Dedifferentiated amniotic fluid mesenchymal stem cell (primary cell): ENCODE data around the gene TAS2R10.
"Not testable (repeated sequence)": the region's sequence is repeated elsewhere in the genome, so short reads cannot be mapped to it uniquely, and the experiment has no call there.

ENCODE experiments used
- DNase-seq: peaks from one replicate; pipeline ENCODE4 v3.0.0-alpha.2; 2016; ENCODE audit errors: extremely low spot score

TAS2R10 gene, protein sequence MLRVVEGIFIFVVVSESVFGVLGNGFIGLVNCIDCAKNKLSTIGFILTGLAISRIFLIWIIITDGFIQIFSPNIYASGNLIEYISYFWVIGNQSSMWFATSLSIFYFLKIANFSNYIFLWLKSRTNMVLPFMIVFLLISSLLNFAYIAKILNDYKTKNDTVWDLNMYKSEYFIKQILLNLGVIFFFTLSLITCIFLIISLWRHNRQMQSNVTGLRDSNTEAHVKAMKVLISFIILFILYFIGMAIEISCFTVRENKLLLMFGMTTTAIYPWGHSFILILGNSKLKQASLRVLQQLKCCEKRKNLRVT

DNA sequence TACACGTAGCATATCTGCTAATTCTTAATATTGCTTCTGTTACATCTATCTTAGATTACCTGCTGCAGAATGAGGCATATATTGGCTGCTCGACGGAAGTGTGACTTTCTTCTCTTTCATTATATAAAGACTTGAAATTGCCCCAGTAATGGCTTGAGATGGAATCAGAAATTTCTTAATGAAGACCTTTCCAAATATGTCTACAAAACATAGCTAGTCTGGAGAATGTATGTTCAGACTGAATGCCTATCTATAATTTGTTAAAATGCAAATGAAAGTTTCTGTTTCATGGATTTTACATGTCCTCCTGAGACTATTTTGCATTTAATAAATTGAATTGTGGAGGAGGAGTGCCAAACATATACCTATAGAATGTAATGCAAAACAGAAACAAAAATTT, at the start of gene TAS2R10:
Gene TAS2R10 (minus strand): TSS at position 101 of the 400 bp plus-strand sequence. CDS start 89 bp downstream, at position 12.
- DNase-seq, result no peak

DNA sequence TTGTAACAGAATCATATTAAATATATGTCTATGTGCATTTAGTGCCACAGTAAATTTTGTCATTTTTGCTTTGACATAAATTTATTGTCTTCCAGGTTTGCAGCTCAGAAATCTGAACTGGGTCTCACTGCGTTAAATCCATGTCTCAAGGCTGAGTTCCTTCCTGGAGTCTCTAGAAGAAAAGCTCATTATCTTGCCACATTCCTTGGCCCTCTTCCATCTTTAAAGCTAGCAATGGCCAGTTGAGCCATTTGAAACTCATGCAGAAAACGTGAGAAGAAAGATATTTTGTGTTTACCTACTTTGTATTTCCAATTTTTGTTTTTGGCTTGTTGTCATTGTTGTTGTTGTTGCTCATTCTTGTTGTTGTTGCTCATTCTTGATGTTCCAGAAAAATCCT, 47.2 kb upstream of the TAS2R10 start:
- DNase-seq, result no peak

DNA sequence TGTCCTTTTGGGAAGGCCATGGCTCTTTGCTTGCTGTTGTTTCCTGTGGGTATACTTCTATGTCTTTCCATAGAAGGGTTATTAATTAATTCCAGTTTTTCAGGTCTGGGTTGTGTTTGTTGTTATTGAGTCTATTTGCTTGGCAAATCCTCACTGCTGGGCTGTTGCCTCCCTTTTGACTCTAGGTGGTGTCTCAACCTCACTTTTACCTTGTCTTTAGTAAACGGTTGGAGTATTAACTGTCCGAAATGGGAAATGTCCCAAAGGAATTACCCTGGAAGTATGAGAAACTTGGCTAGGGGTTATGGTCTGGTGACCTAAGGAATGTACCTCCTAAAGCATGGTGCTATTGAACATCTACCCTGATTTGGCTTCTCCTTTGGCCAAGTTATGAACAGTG, 41.2 kb upstream of the TAS2R10 start:
- DNase-seq, result no peak

DNA sequence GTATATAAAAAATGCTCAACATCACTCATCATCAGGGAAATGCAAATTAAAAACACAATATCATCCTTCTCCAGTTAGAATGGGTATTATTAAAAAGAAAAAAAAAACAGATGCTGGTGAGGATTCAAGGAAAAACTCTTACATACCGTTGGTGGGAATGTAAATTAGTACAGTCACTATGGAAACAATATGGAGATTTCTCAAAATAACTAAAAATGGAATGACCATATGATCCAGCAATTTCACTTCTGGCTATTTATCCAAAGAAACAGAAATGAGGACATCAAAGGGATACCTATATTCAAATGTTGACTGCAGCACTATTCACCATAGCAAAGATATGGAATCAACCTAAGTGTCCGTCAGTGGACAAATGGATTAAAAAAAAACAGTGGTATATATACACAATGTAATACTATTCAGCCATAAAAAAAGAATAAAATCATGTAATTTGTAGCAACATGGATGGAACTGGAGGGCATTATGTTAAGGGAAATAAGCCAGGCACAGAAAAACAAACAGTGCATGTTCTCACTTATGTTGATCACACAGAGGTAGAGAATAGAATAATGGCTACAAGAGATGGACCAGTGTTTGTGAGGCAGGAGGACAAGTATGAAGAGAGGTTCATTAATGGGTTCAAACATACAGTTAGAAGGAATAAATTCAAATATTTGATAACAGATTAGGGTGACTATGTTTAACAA, 37.5 kb upstream of the TAS2R10 start:
- no peak for DNase-seq

DNA sequence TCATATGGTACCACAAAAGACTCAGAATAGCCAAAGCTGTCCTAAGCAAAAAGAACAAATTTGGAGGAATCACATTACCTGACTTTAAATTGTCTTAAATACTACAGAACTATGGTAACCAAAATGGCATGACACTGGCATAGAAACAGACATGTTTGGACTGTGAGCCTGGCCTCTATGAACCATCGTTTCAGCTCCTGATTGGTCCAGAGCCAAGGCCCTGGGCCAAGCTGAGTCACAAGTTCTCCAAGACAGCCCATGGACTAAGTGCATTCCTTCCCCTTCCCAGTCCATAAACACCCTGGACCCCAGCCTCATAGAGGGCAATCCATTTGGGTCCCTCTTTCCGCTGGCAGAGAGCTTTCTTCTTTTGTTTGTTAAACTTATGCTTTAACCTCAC, 35.2 kb upstream of the TAS2R10 start:
- no peak for DNase-seq

DNA sequence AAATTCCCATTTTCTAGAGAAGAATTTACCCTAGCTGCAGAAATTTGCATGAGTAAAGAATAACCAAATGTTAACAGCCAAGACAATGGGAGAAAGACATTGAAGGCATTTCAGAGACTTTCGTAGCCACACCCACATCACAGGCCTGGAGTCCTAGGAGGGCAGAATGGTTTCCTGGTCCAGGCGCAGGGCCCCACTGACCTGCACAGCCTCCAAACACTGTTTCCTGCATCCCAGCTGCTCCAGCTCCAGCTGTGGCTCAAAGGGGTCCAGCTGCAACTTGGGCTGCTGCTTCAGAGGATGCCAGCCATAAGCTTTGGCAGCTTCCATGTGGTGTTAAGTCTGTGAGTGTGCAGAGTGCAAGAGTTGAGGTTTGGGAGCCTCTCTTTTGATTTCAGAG, 29.6 kb upstream of the TAS2R10 start:
- DNase-seq, result no peak

DNA sequence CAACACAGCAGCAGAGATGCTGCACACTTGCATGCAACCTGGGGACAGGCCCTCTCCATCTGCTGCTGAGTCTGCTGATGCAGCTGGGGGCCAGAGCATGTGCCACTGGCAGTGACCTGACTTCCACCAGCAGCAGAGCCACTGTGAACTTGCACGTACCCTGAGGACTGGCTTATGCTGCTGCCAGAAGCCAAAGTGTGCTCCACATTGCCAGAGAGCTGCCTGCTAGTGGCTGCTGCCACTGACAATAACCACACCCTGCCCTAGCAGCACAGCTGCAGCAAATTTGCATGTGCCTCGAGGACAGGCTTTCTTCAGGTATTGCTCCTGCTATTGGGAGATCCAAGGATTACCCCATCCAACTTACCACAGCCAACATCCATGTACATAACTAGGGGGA, 27.6 kb upstream of the TAS2R10 start:
- no peak for DNase-seq

DNA sequence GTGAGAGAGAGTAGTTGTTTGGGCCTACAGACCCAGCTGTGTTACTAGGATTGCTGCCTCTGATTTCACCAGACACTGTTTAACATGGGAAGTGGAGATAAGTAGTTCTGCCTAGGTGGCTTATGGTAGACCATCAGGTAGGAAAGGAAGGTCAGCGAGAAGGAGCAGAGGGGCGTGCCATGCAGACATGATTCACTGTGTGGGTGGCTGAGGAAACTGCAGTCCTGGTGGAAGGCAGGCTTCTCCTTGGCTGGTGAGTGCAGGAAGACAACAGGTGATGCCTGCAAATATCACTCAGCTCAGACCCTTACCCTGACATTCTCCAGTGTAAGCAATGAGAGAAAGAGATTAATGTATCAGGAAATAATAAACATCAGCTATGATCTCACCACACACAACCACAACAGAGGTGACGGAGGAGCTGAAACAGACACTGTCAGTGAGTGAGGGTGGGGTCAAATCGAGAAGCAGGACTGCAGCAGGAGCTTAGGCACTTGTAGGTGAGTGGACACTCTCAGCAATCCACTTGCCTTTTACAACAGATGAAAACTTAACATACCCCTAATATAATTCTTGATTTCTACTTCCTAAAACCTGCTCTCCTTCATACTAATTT, 25.2 kb upstream of the TAS2R10 start:
- no peak for DNase-seq

DNA sequence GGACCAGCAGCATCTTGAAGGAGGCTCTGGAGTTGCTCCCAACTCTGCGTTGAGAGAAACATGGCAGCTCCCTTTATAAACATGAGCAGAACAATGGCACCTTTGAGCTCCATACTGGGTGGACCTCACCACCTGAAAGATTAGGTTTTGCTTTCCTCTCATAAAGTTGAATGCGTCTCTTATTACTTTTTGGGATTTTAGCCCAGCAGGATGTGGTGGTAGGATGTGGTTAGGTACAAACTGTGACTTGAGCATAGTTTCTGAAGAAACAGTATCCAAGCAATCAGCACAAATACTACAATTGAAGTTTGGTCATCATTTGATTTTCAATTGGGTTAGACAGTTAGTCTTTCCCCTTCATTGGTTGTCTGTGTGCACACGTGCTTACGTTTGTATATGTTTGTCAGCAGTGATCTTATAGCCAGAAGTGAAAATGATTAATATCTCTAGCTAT, 23.3 kb upstream of the TAS2R10 start, which contains the start of gene PRR4:
Gene PRR4 (minus strand): TSS at position 51 of the 454 bp plus-strand sequence. CDS start 38 bp downstream, at position 13.
- no peak for DNase-seq

DNA sequence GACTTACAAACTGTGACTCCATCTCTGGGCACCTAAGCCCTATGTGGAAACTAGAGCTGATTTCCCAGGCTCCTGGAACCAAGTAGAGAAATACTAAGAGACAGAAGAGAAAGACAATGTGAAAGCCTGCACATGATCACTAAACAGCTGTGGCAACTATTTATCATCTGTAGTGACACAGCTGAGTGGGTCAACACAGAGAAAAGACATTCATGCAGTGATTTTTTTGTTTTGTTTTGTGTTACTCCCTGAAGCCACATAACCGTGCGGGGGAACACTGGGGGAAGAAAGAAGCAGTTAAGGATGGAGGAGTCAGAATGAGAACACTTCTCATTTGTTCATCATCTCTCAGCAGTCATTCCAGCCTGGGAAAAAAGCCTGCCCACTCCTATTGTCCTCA, 21.6 kb upstream of the TAS2R10 start:
- DNase-seq, result no peak

DNA sequence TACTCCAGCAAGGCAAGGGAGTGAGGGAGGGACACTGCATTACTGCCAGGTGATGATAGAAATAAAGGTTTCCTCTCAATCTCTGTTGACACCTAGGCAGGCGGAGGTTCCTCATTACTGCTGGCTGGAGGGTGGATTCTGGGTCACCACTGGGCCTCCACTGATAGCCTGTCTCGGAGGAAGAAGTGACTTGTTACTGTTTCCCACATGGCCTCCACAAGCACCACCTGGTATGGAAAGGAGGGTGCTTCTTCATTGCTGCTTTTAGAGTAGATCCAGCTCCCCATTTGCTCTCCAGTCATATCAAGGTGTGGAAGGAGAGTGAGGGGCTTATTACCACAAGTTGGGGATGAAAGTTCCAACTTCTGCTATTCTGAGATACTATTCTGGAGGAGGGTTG, 16.7 kb upstream of the TAS2R10 start:
- no peak for DNase-seq

DNA sequence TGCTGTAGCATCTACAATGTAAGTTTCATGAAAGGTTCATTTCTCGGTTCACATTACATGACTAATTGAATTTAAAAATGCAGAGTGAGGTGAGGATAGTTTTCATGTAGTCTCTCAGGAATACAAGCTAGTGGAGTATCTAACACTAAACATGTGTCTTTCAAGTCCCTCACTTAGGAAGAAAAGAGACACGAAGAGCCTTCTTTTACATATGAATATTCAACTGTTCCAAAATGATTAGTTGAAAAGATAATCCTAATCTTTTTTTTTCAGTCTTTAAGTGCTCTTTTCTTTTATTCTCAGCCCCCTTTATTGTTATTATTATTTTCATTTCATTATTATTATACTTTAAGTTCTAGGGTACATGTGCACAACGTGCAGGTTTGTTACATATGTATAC, 12.3 kb upstream of the TAS2R10 start:
- no peak for DNase-seq

DNA sequence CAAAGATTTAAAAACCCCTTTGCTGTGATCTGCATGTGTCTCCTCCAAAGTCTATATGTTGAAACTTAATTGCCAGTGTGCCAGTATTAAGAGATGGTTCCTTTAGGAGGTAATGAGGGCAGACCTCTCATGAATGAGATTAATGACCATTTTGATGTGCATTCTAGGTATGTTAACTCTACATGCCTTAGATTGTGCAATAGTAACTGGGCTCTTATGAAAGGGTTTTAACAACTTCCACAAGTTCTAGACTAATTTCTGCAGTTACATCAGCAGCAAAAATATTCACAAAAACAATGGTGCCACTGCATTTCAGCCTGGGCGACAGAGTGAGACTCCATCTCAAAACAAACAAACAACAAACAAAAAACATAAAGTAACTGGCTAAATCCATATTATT, 3.8 kb upstream of the TAS2R10 start:
- DNase-seq, result no peak

DNA sequence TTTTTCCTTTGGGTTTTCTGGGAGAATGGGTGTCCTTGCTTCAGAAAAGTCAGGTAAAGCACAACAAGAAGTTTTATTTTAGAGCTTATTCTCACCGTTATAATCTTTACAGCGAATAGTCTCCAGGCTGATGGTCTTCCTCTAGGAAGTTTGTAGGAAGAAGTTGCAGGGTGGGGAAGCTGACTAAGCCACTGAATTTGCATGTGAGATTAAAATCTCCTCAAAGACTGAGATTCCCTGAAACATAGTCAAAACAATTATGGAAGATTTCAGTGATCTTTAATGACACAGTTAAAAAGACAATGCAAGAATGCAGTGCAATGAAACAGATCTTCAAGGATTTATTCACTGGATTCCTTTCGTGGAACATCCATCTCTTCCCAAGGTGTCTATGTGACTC, 1.2 kb downstream of the TAS2R10 start:
- no peak for DNase-seq

DNA sequence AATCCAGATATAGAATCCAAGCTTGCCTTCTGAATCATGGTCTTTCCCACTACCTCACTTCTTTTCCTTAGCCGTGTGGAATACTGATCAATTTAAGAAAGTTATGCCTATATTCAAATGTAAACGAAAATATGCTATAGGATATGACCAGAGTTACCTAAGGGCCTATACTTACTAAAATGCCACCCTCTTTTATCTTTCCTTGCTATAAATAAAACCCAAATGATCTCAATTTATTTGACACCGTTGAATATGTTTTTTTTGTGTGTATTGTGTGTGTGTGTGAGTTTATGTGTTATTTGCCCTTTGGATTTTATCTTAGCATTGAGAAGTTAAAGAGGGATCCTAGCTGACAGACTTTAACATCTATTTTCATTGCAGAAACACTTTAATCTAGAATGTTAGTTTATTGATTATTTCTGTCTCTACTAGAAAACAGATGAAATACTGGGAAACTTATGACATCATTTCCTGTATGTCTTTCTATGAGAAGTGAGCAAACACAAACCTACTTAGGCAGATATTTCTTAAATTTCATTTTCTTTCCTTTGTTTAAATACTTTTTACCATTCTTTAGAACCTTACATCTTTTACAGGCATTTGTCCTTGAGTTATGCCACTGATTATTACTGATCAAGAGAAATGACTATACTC, 14.1 kb downstream of the TAS2R10 start:
- no peak for DNase-seq

DNA sequence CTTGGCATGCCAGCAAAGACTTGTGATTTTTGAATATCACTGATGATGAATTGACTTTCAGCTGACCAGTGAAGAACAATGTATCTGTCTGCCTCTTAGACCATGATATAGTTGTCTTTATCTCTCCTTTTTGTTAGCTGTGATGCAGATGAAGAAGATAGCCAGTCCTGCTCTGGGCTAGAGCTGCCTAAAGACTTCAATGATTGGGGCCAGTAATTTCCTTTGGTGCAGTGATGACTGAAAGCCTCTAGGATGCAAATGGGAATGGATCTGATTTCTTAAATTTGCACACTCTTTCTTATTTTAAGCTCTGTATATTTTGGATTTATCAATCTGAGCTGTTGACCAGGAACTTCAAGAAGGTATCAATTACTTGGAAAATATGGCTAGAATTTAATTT, 16.1 kb downstream of the TAS2R10 start, which contains the start of gene TAS2R9:
Gene TAS2R9 (minus strand): TSS at position 101 of the 400 bp plus-strand sequence. CDS start 93 bp downstream, at position 8.
- DNase-seq, result no peak

DNA sequence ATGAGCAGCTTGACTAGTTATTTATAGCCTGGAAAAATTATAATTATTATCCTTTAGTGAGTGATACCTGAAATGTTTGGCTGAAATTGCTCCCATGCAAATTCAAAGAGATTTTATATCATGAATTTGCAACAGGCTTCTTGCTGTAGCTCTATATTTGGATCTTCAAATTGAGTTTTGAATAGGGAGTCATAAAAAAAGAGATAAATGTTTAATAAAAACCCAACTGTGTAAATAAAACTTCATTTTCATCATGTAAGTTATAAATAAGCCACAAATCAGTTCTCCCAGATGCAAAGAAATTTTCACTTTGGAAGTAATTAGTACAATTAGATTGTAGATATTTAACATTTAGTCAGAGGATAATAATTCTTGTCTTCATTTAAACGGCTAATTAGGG, 19.0 kb downstream of the TAS2R10 start, which contains the start of gene TAS2R8:
Gene TAS2R8 (minus strand): TSS at position 101 of the 400 bp plus-strand sequence. CDS start 306 bp downstream, outside the sequence.
- no peak for DNase-seq

DNA sequence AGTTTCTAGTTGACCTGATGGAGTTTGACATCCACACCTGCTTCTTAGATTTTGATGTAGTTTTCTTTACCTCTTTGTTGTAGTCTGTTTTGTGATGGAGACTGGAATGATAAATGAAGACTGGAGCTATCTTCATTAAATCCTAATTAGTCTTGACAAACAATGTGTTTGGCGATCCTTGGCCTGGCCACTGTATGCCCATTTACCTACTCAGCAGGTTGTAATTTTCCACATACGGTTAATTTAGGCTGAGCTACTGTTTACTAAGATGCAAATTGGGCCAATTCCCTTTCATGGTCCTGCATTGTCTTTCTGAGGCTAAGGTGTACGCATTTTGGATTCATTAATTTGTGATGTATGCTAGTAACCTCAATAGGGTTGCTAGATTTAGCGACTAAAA, 23.6 kb downstream of the TAS2R10 start, which contains the start of gene TAS2R7:
Gene TAS2R7 (minus strand): TSS at position 41 of the 400 bp plus-strand sequence. CDS start 57 bp downstream, outside the sequence.
- no peak for DNase-seq

DNA sequence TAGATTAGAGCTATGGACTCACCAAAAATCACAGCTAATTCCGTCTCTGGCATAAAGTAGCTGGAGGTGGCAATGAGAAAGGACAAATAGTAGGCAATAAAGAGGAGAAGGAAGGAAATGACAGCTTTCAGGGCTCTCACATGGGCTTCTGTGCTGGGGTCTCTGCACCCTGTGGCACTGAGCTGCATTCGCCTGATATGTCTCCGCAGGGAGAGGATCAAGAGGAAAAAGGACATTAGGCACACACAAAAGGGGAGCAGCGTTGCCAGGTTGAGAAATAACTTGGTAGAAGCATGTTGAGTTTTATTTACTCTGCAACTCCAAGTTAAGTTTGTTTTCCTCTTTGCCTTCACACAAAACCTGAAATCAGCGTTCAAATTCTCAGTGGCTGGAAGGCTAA, 24.4 kb downstream of the TAS2R10 start:
- no peak for DNase-seq

DNA sequence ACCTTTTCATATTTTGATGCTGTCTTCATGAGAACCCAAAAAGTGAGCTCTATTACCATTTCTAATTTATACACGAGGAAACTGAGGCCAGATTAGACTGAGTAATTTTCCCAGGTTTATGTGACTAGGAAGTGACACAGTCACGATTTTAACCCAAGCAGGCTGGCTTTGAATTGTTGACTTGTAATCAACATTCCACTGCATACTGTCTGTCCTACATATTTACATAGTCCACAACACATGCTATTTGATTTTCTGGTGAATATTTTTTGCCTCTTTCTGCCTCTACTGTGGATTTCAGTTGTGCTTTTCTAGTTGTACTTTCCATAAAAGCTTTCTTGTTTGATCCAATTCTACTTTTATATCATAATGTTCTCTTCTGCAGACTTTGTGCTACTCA, 31.9 kb downstream of the TAS2R10 start:
- DNase-seq, result no peak

DNA sequence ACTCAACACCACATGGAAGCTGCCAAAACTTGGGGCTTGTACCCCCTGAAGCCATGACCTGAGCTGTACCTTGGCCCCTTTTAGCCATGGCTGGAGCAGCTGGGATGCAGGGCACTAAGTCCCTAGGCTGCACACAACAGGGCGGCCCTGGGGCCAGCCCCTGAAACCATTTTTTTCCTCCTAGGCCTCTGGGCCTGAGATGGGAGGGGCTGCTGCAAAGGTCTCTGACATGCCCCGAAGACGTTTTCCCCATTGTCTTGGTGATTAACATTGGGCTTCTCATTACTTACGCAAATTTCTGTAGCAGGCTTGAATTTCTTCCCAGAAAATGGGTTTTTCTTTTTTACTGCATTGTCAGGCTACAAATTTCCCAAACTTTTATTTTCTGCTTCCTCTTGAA, 34.4 kb downstream of the TAS2R10 start:
- not testable (repeated sequence) for DNase-seq

DNA sequence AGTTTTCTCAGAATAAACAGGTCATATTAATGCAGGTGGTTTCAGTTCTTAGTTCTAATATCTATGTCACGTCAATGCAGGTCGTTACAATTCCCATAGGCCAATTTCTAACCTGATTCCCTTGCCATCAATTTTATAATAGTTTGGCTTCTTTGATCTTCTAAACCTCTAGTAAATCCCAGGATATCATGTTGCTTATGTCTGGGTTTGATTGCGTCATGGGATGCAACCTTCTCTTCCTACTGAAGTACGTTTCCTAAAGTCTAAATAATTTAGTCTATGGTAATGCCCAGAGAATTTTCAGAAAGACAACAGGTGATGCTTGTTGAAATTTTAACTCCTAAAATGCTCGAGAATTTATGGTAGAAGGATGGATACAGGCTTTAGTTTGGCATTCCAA, 42.9 kb downstream of the TAS2R10 start:
- DNase-seq, result no peak
